Esophagus (tissue), 2 donors: Measurements from ENCODE around the gene BLNK. TPM values are rescaled to one million over a fixed set of nuclear protein-coding genes. Genes with fewer than 3 reads are reported as not detected.

ENCODE experiments used
- H3K27ac ChIP-seq, 2 donors: one replicate each; pipeline ENCODE4 v1.5.1; 2013; ENCODE audit warnings: low read depth in 2 of 2, mild to moderate bottlenecking in 2 of 2, inconsistent platforms in 1 of 2, low read length in 1 of 2, moderate library complexity in 1 of 2
- H3K27me3 ChIP-seq, 2 donors: one replicate each; pipeline ENCODE4 v1.6.1; 2013; ENCODE audit warnings: low read length in 2 of 2, control low read depth in 1 of 2, mild to moderate bottlenecking in 1 of 2; ENCODE audit not compliant: insufficient read depth in 2 of 2, control insufficient read depth in 1 of 2
- H3K36me3 ChIP-seq, 2 donors: one replicate each; pipeline ENCODE4 v1.6.1; 2013; ENCODE audit warnings: low read length in 1 of 2; ENCODE audit not compliant: control insufficient read depth in 2 of 2, insufficient read depth in 2 of 2
- H3K4me1 ChIP-seq, 2 donors: one replicate each; pipeline ENCODE4 v1.6.1; 2013; ENCODE audit warnings: low read length in 1 of 2; ENCODE audit not compliant: control insufficient read depth in 2 of 2, insufficient read depth in 2 of 2
- H3K4me3 ChIP-seq, 2 donors: one replicate each; pipeline ENCODE4 v1.5.1; 2013; ENCODE audit warnings: low read length in 2 of 2, mild to moderate bottlenecking in 2 of 2, low read depth in 1 of 2, moderate library complexity in 1 of 2
- H3K9me3 ChIP-seq, 2 donors: one replicate each; pipeline ENCODE4 v1.6.1; 2013; ENCODE audit warnings: mild to moderate bottlenecking in 2 of 2, low read depth in 1 of 2, low read length in 1 of 2, moderate library complexity in 1 of 2; ENCODE audit not compliant: control insufficient read depth in 2 of 2, insufficient read depth in 1 of 2
- WGBS, 2 donors: extraction: QIAGEN DNeasy Blood & Tissue Kit; methylation state at CpG; one replicate each; pipeline ENCODE4 v1.1.7; 2013; 5-methylcytosine and 5-hydroxymethylcytosine counted together
- polyA plus RNA-seq, 2 donors: library from polyadenylated mRNA; stranded (reverse); fragments of 200-250 nt; gene quantifications; one replicate each; pipeline ENCODE4 v1.2.3, GENCODE V29; 2013
- donor health status: healthy with polysubstance abuse.
- donor health status: Bipolar disorder and iron deficiency.

BLNK gene
- polyA plus RNA-seq, 2 donors: 46.8 to 51.1 TPM

GRCh38 chr10:96276831-96277230 lies 5.5 kb upstream of the BLNK start:
- H3K4me3 ChIP-seq: no peak overlapping the region
- no peaks in the 10 kb centered on the region for H3K36me3 ChIP-seq
- H3K9me3 ChIP-seq: no peaks in the 10 kb centered on the region
- H3K27ac ChIP-seq: peak overlapping the region in 1 of 2 donors; percentile 47
- 44 to 55% methylated on average over 1 of the region's 1 CpG for WGBS, 2 donors
- H3K4me1 ChIP-seq: peaks cover 0 to 9% of the 10 kb centered on the region in 2 donors
- H3K27me3 ChIP-seq: no peaks in the 10 kb centered on the region

- WGBS, 2 donors: 58 to 66% methylated on average over 6 of the region's 6 CpGs
- peaks cover 0 to 9% of the 10 kb centered on the region in 2 donors for H3K4me1 ChIP-seq
These were observed 5.1 kb upstream of the BLNK start for GRCh38 chr10:96276426-96276825.

GRCh38 chr10:96275685-96276418 lies 4.5 kb upstream of the BLNK start:
- Histone ChIP-seq H3K36me3 (no peaks in the 10 kb centered on the region), H3K4me1 (peaks cover 0 to 9% of the 10 kb centered on the region in 2 donors), H3K27ac (peak overlapping the region; percentile 47 to 82), H3K4me3 (no peak overlapping the region), H3K27me3 (no peaks in the 10 kb centered on the region), H3K9me3 (no peaks in the 10 kb centered on the region)
- WGBS, 2 donors: 54 to 63% methylated on average over 2 of the region's 2 CpGs

More at GRCh38 chr10:96276426-96276825, 5.1 kb upstream of the BLNK start:
- no peaks in the 10 kb centered on the region for H3K27me3 ChIP-seq
- no peaks in the 10 kb centered on the region for H3K9me3 ChIP-seq
- H3K27ac ChIP-seq: peak overlapping the region; percentile 47 to 79
- H3K36me3 ChIP-seq: no peaks in the 10 kb centered on the region
- no peak overlapping the region for H3K4me3 ChIP-seq

GRCh38 chr10:96272316-96273280 lies 1.2 kb upstream of the BLNK start:
- 47 to 57% methylated on average over 8 of the region's 8 CpGs for WGBS, 2 donors
- H3K4me1 ChIP-seq: peaks cover 0 to 11% of the 10 kb centered on the region in 2 donors
- peak overlapping the region; percentile 94 to 96 for H3K27ac ChIP-seq
- no peaks in the 10 kb centered on the region for H3K9me3 ChIP-seq
- H3K4me3 ChIP-seq: peak overlapping the region; percentile 7 to 33
- H3K27me3 ChIP-seq: no peaks in the 10 kb centered on the region
- no peaks in the 10 kb centered on the region for H3K36me3 ChIP-seq

GRCh38 chr10:96270571-96270970 lies 798 bp downstream of the BLNK start:
- H3K9me3 ChIP-seq: no peaks in the 10 kb centered on the region
- peaks cover 0 to 4% of the 10 kb centered on the region in 2 donors for H3K36me3 ChIP-seq
- H3K27ac ChIP-seq: peak overlapping the region; percentile 41 to 94
- peaks cover 0 to 15% of the 10 kb centered on the region in 2 donors for H3K4me1 ChIP-seq
- WGBS, 2 donors: 59 to 73% methylated on average over 2 of the region's 2 CpGs
- no peaks in the 10 kb centered on the region for H3K27me3 ChIP-seq
- peak overlapping the region in 1 of 2 donors; percentile 63 for H3K4me3 ChIP-seq

- Histone ChIP-seq H3K27me3 (no peaks in the 10 kb centered on the region), H3K9me3 (no peaks in the 10 kb centered on the region), H3K36me3 (peaks cover 0 to 4% of the 10 kb centered on the region in 2 donors), H3K4me1 (peaks cover 0 to 15% of the 10 kb centered on the region in 2 donors), H3K27ac (peak overlapping the region; percentile 54 to 88), H3K4me3 (peak overlapping the region; percentile 43 to 63)
- 56 to 76% methylated on average over 6 of the region's 6 CpGs for WGBS, 2 donors
These were observed 1.7 kb downstream of the BLNK start for GRCh38 chr10:96269438-96270300.

GRCh38 chr10:96268341-96268909 lies 2.9 kb downstream of the BLNK start:
- H3K36me3 ChIP-seq: peaks cover 0 to 4% of the 10 kb centered on the region in 2 donors
- H3K9me3 ChIP-seq: no peaks in the 10 kb centered on the region
- H3K27me3 ChIP-seq: no peaks in the 10 kb centered on the region
- H3K27ac ChIP-seq: peak overlapping the region in 1 of 2 donors; percentile 47
- WGBS, 2 donors: 74 to 86% methylated on average over 2 of the region's 2 CpGs
- H3K4me1 ChIP-seq: peaks cover 0 to 15% of the 10 kb centered on the region in 2 donors
- H3K4me3 ChIP-seq: peak overlapping the region in 1 of 2 donors; percentile 63

GRCh38 chr10:96267234-96267705 lies 4.1 kb downstream of the BLNK start:
- H3K4me3 ChIP-seq: peak overlapping the region in 1 of 2 donors; percentile 23
- H3K9me3 ChIP-seq: no peaks in the 10 kb centered on the region
- peaks cover 0 to 11% of the 10 kb centered on the region in 2 donors for H3K4me1 ChIP-seq
- H3K27ac ChIP-seq: peak overlapping the region; percentile 58 to 70
- H3K36me3 ChIP-seq: peaks cover 0 to 4% of the 10 kb centered on the region in 2 donors
- 42 to 44% methylated on average over 4 of the region's 4 CpGs for WGBS, 2 donors
- H3K27me3 ChIP-seq: no peaks in the 10 kb centered on the region
